SK-N-SH treated with all-trans-retinoic acid at 6 μM for 48 hours (cell line): ENCODE results near the gene LY6G6C.

Experiments
- ATAC-seq: fragments of 200-7000 bp; cut with Tn5 transposase; 3 replicates; pipeline ENCODE4 v1.9.1; 2020; ENCODE audit warnings: mild to moderate bottlenecking, moderate library complexity
- ARNTL ChIP-seq: fragments of 450-650 bp; formaldehyde crosslinking; IDR thresholded peaks from 2 replicates; pipeline ENCODE4 v1.5.0; 2020; ENCODE audit warnings: low read depth, mild to moderate bottlenecking, moderate library complexity, borderline replicate concordance
- BACH2 ChIP-seq: fragments of 250-450 bp; sonication (Bioruptor Pico); IDR thresholded peaks from 2 replicates; pipeline ENCODE4 v1.9.0; 2021; ENCODE audit warnings: mild to moderate bottlenecking, borderline replicate concordance
- CSDC2 ChIP-seq: fragments of 250-450 bp; sonication (Bioruptor Pico); IDR thresholded peaks from 2 replicates; pipeline ENCODE4 v1.5.0; 2020; ENCODE audit warnings: mild to moderate bottlenecking, moderate library complexity
- ESRRG ChIP-seq: fragments of 250-450 bp; sonication (Bioruptor Pico); IDR thresholded peaks from 2 replicates; pipeline ENCODE4 v1.6.1; 2021; ENCODE audit warnings: mild to moderate bottlenecking
- GLIS3 ChIP-seq: fragments of 250-450 bp; sonication (Bioruptor Pico); IDR thresholded peaks from 2 replicates; pipeline ENCODE4 v1.5.0; 2020; ENCODE audit warnings: mild to moderate bottlenecking, moderate library complexity
- ISL1 ChIP-seq: fragments of 250-450 bp; sonication (Bioruptor Pico); IDR thresholded peaks from 2 replicates; pipeline ENCODE4 v2.1.2; 2022; ENCODE audit warnings: mild to moderate bottlenecking, moderate library complexity
- POU6F1 ChIP-seq: fragments of 250-450 bp; sonication (Bioruptor Pico); IDR thresholded peaks from 2 replicates; pipeline ENCODE4 v1.8.0; 2021; ENCODE audit warnings: low read depth, mild to moderate bottlenecking, moderate library complexity, borderline replicate concordance
- PPARA ChIP-seq: fragments of 250-450 bp; sonication (Bioruptor Pico); IDR thresholded peaks from 2 replicates; pipeline ENCODE4 v1.5.0; 2020; ENCODE audit warnings: mild to moderate bottlenecking, borderline replicate concordance
- RARB ChIP-seq: fragments of 250-450 bp; sonication (Bioruptor Pico); IDR thresholded peaks from 2 replicates; pipeline ENCODE4 v1.8.0; 2021; ENCODE audit warnings: mild to moderate bottlenecking, moderate library complexity
- TCF4 ChIP-seq: fragments of 250-450 bp; sonication (Bioruptor Pico); IDR thresholded peaks from 2 replicates; pipeline ENCODE4 v1.8.0; 2021; ENCODE audit warnings: mild to moderate bottlenecking, moderate library complexity, borderline replicate concordance
- TOX ChIP-seq: fragments of 250-450 bp; sonication (Bioruptor Pico); IDR thresholded peaks from 2 replicates; pipeline ENCODE4 v1.8.0; 2021; ENCODE audit warnings: mild to moderate bottlenecking, moderate library complexity, borderline replicate concordance
- ZC3H10 ChIP-seq: fragments of 250-450 bp; sonication (Bioruptor Pico); IDR thresholded peaks from 2 replicates; pipeline ENCODE4 v1.5.1; 2021; ENCODE audit warnings: mild to moderate bottlenecking, moderate library complexity
- ZFP30 ChIP-seq: fragments of 450-650 bp; formaldehyde crosslinking; IDR thresholded peaks from 2 replicates; pipeline ENCODE4 v1.5.0; 2022; ENCODE audit warnings: mild to moderate bottlenecking, moderate library complexity
- ZNF565 ChIP-seq: fragments of 450-650 bp; formaldehyde crosslinking; conservative IDR thresholded peaks from 2 replicates; pipeline ENCODE4 v1.5.0; 2020; ENCODE audit warnings: low read depth, mild to moderate bottlenecking, moderate library complexity
- ZNF70 ChIP-seq: fragments of 450-650 bp; formaldehyde crosslinking; IDR thresholded peaks from 2 replicates; pipeline ENCODE4 v1.5.0; 2020; ENCODE audit warnings: mild to moderate bottlenecking, moderate library complexity
- ZNF8 ChIP-seq: fragments of 450-650 bp; formaldehyde crosslinking; IDR thresholded peaks from 2 replicates; pipeline ENCODE4 v1.5.0; 2020; ENCODE audit warnings: mild to moderate bottlenecking, moderate library complexity
- TF ChIP-seq, protein P1 (sequence below): fragments of 250-450 bp; sonication (Bioruptor Pico); IDR thresholded peaks from 2 replicates; pipeline ENCODE4 v1.5.0; 2020; ENCODE audit warnings: mild to moderate bottlenecking, moderate library complexity
- TF ChIP-seq, protein P2 (sequence below): fragments of 250-450 bp; sonication (Bioruptor Pico); IDR thresholded peaks from 2 replicates; pipeline ENCODE4 v1.8.0; 2020; ENCODE audit warnings: mild to moderate bottlenecking, moderate library complexity, borderline replicate concordance
- TF ChIP-seq, protein P3 (sequence below): fragments of 250-450 bp; sonication (Bioruptor Pico); IDR thresholded peaks from 2 replicates; pipeline ENCODE4 v1.5.1; 2021; ENCODE audit warnings: mild to moderate bottlenecking, moderate library complexity

LY6G6C gene

GRCh38 chr6:31706599-31706998 lies 14.9 kb downstream of the LY6G6C start, which contains the start of gene LY6G6F:
TSS of gene LY6G6F (plus strand) at chr6:31706866. CDS start at chr6:31706907, 41 bp downstream.
- ATAC-seq, result no peak
- TF ChIP-seq ZFP30 (CRISPR knock-in tag) (no peak), POU6F1 (CRISPR knock-in tag) (no peak)
- TF ChIP-seq, protein P1, sequence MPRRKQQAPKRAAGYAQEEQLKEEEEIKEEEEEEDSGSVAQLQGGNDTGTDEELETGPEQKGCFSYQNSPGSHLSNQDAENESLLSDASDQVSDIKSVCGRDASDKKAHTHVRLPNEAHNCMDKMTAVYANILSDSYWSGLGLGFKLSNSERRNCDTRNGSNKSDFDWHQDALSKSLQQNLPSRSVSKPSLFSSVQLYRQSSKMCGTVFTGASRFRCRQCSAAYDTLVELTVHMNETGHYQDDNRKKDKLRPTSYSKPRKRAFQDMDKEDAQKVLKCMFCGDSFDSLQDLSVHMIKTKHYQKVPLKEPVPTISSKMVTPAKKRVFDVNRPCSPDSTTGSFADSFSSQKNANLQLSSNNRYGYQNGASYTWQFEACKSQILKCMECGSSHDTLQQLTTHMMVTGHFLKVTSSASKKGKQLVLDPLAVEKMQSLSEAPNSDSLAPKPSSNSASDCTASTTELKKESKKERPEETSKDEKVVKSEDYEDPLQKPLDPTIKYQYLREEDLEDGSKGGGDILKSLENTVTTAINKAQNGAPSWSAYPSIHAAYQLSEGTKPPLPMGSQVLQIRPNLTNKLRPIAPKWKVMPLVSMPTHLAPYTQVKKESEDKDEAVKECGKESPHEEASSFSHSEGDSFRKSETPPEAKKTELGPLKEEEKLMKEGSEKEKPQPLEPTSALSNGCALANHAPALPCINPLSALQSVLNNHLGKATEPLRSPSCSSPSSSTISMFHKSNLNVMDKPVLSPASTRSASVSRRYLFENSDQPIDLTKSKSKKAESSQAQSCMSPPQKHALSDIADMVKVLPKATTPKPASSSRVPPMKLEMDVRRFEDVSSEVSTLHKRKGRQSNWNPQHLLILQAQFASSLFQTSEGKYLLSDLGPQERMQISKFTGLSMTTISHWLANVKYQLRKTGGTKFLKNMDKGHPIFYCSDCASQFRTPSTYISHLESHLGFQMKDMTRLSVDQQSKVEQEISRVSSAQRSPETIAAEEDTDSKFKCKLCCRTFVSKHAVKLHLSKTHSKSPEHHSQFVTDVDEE (CRISPR knock-in tag), result no peak

DNA sequence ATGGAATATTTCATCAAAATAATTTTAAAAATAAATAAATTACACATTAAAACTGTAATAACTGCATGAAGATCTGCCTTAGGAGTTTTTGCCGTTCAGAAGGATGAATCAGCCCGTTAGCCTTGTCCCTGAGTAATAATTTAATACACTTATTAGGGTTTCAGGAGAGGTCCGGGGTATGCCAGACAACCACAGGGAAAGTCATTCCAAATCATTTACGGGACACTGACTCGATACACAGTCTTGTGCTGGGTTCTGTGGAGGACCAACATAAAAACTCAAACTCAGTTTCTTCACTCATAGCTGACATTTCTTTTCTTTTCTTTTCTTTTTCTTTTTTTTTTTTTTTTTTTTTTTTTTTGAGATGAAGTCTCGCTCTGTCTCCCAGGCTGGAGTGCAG lies 15.6 kb downstream of the LY6G6C start:
- no peak for ATAC-seq
- TF ChIP-seq CSDC2 (CRISPR knock-in tag) (no peak), BACH2 (CRISPR knock-in tag) (no peak), POU6F1 (CRISPR knock-in tag) (no peak), ARNTL (CRISPR knock-in tag) (no peak), ESRRG (no peak), ZC3H10 (no peak), ZNF70 (CRISPR knock-in tag) (no peak), GLIS3 (CRISPR knock-in tag) (no peak), PPARA (CRISPR knock-in tag) (no peak), ZNF8 (CRISPR knock-in tag) (no peak), TOX (CRISPR knock-in tag) (no peak), TCF4 (CRISPR knock-in tag) (no peak), ZNF565 (CRISPR knock-in tag) (no peak), ISL1 (CRISPR knock-in tag) (no peak), RARB (CRISPR knock-in tag) (no peak)
- TF ChIP-seq, protein P1 (CRISPR knock-in tag), result no peak
- TF ChIP-seq, protein P2, sequence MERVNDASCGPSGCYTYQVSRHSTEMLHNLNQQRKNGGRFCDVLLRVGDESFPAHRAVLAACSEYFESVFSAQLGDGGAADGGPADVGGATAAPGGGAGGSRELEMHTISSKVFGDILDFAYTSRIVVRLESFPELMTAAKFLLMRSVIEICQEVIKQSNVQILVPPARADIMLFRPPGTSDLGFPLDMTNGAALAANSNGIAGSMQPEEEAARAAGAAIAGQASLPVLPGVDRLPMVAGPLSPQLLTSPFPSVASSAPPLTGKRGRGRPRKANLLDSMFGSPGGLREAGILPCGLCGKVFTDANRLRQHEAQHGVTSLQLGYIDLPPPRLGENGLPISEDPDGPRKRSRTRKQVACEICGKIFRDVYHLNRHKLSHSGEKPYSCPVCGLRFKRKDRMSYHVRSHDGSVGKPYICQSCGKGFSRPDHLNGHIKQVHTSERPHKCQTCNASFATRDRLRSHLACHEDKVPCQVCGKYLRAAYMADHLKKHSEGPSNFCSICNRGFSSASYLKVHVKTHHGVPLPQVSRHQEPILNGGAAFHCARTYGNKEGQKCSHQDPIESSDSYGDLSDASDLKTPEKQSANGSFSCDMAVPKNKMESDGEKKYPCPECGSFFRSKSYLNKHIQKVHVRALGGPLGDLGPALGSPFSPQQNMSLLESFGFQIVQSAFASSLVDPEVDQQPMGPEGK (CRISPR knock-in tag), result no peak
- TF ChIP-seq, protein P3, sequence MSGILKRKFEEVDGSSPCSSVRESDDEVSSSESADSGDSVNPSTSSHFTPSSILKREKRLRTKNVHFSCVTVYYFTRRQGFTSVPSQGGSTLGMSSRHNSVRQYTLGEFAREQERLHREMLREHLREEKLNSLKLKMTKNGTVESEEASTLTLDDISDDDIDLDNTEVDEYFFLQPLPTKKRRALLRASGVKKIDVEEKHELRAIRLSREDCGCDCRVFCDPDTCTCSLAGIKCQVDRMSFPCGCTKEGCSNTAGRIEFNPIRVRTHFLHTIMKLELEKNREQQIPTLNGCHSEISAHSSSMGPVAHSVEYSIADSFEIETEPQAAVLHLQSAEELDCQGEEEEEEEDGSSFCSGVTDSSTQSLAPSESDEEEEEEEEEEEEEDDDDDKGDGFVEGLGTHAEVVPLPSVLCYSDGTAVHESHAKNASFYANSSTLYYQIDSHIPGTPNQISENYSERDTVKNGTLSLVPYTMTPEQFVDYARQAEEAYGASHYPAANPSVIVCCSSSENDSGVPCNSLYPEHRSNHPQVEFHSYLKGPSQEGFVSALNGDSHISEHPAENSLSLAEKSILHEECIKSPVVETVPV, result no peak
